GM13976 (cell line): ENCODE results near the gene VAX1.

ENCODE experiments used
- DNase-seq: peaks from one replicate; pipeline ENCODE4 v3.0.0; 2012; ENCODE audit warnings: low spot score
- CTCF ChIP-seq: IDR thresholded peaks from 2 replicates; pipeline ENCODE4 v1.5.1; 2012; ENCODE audit warnings: borderline replicate concordance, mild to moderate bottlenecking; ENCODE audit not compliant: insufficient read depth; ENCODE audit errors: extremely low read depth, missing control alignments, control extremely low read depth
- in situ Hi-C: fragments of 300-500 bp; cut with MboI; formaldehyde crosslinking; loops from one replicate; pipeline ENCODE4 v1.12.0; 2022; ENCODE audit warnings: low sequenced_read_pairs, mixed read lengths, inconsistent platforms; ENCODE audit not compliant: unreplicated experiment

The VAX1 gene

DNA sequence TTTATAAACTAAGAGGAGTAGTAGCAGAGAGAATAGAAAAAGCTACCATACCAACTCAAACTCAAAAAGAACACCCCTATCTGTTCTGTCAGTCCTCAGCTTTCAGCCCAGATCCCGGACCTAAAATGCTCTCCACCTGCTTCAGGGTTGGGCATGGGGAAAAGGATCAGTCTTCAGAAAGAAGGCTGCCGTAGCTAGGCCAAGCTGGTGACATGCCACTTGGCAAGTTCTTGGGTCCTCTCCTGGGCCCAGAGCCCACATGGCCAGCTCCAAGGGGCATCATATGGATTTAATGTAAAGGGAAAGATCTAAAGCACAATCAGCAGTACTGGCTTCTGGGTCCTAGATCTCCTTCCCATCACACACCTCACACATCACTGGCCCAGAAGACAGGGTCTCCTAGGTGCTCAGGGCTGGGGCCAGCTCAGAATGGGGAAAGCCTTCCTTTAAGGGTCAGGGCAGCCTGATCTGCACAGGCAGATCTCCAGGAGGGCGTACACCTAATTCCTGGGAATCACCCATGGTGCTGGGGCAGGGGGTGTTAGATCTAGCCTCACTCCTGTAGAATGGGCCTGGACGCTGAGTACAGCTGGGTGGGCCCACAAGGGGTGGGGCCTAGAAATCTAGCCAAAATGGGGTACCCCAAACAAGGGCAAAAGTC lies 2.5 kb downstream of the VAX1 start:
- TF ChIP-seq CTCF = no peak
- no peak for DNase-seq
- in situ Hi-C loops = no loop called here

- in situ Hi-C loops = no loop called here
- no peak for DNase-seq
Measured at GRCh38 chr10:117135026-117135372, 3.1 kb downstream of the VAX1 start.

GRCh38 chr10:117134306-117135025 lies 3.6 kb downstream of the VAX1 start:
- in situ Hi-C loops = no loop called here
- TF ChIP-seq CTCF = no peak
- DNase-seq = no peak

More at GRCh38 chr10:117135026-117135372, 3.1 kb downstream of the VAX1 start:
- no peak for TF ChIP-seq CTCF

DNA sequence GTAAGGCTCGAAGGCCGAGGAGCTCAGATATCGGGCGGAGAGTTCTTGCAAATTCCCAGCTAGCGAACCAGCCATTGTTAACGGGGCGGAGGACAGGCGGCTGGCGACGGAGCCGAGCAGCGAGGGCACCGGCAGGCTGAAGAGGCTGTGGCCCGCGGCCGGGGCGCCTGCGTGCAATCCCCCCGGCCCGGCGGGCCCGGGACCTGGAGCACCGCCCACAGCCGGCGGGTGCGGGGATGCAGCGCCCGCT lies 4.1 kb downstream of the VAX1 start:
- TF ChIP-seq CTCF = no peak
- in situ Hi-C loops = no loop called here
- no peak for DNase-seq

DNA sequence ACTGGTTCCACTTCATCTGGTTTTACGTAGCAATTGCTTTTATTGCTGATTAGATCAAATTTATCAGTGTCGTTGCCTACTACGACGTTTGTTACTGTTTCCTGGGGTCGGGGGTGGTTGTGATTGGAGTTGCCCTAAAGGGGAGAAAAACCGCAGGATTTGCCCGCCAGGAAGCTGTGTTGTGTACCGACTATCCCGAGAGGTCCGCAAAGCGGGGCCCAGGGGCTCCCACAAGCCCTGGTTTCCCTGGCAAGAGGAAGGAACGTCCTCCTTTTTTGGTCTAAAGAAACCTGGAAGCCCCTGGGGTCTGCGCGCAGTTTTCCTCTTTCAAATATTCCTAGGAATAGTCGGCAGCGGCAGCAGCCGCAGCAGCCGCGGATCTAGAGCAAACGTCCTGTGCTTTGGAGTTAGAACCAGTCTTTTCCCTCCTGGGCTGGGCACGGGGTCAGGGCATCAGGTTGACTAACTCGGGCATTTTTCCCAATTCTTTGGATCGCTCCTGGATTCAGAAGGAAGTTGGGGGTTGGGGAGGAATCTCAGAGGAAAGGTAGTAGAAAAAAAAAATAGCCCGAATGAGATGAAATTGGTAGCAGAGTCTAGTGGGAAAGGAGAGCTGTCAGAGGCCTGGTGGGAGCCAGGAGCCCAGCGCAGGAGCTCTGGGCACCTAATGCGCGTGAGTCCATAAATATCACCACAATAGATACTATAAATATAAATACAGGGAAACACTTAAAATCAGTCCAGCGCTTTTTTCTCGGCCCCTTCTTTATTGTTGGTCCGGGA lies 4.6 kb downstream of the VAX1 start:
- in situ Hi-C loops = no loop called here
- DNase-seq = no peak
- no peak for TF ChIP-seq CTCF

- DNase-seq = no peak
- in situ Hi-C loops = no loop called here
- TF ChIP-seq CTCF = no peak
Measured at GRCh38 chr10:117132751-117133231, 5.3 kb downstream of the VAX1 start.
